ENCODE data around the gene ASCC3.

GRCh38 chr6:100712997-100713396 is 168.1 kb downstream of the ASCC3 start:
- TF ChIP-seq EZH2phosphoT487 (IDR thresholded peaks at IDR 0.05; ENCODE audit: unreplicated experiment) (no peak), JUNB (IDR thresholded peaks at IDR 0.05; ENCODE audit: unreplicated experiment) (no peak), CTCF (conservative IDR thresholded peaks at IDR 0.05; ENCODE audit: low read depth in 2 of 2) (no peak), POLR2AphosphoS5 (IDR thresholded peaks at IDR 0.05; ENCODE audit: low read depth) (no peak), EZH2 (IDR thresholded peaks at IDR 0.05; ENCODE audit: low read depth, unreplicated experiment) (no peak), ZNF331 (CRISPR knock-in tag; IDR thresholded peaks at IDR 0.05; ENCODE audit: low read depth) (no peak), ZNF114 (CRISPR knock-in tag; IDR thresholded peaks at IDR 0.05) (no peak), CREB1 (CRISPR knock-in tag; IDR thresholded peaks at IDR 0.05; ENCODE audit: low read depth) (no peak), ETS1 (IDR thresholded peaks at IDR 0.05) (no peak)
- TF ChIP-seq, protein P1, sequence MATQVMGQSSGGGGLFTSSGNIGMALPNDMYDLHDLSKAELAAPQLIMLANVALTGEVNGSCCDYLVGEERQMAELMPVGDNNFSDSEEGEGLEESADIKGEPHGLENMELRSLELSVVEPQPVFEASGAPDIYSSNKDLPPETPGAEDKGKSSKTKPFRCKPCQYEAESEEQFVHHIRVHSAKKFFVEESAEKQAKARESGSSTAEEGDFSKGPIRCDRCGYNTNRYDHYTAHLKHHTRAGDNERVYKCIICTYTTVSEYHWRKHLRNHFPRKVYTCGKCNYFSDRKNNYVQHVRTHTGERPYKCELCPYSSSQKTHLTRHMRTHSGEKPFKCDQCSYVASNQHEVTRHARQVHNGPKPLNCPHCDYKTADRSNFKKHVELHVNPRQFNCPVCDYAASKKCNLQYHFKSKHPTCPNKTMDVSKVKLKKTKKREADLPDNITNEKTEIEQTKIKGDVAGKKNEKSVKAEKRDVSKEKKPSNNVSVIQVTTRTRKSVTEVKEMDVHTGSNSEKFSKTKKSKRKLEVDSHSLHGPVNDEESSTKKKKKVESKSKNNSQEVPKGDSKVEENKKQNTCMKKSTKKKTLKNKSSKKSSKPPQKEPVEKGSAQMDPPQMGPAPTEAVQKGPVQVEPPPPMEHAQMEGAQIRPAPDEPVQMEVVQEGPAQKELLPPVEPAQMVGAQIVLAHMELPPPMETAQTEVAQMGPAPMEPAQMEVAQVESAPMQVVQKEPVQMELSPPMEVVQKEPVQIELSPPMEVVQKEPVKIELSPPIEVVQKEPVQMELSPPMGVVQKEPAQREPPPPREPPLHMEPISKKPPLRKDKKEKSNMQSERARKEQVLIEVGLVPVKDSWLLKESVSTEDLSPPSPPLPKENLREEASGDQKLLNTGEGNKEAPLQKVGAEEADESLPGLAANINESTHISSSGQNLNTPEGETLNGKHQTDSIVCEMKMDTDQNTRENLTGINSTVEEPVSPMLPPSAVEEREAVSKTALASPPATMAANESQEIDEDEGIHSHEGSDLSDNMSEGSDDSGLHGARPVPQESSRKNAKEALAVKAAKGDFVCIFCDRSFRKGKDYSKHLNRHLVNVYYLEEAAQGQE (IDR thresholded peaks at IDR 0.05; ENCODE audit: unreplicated experiment): no peak
- TF ChIP-seq, protein P2, sequence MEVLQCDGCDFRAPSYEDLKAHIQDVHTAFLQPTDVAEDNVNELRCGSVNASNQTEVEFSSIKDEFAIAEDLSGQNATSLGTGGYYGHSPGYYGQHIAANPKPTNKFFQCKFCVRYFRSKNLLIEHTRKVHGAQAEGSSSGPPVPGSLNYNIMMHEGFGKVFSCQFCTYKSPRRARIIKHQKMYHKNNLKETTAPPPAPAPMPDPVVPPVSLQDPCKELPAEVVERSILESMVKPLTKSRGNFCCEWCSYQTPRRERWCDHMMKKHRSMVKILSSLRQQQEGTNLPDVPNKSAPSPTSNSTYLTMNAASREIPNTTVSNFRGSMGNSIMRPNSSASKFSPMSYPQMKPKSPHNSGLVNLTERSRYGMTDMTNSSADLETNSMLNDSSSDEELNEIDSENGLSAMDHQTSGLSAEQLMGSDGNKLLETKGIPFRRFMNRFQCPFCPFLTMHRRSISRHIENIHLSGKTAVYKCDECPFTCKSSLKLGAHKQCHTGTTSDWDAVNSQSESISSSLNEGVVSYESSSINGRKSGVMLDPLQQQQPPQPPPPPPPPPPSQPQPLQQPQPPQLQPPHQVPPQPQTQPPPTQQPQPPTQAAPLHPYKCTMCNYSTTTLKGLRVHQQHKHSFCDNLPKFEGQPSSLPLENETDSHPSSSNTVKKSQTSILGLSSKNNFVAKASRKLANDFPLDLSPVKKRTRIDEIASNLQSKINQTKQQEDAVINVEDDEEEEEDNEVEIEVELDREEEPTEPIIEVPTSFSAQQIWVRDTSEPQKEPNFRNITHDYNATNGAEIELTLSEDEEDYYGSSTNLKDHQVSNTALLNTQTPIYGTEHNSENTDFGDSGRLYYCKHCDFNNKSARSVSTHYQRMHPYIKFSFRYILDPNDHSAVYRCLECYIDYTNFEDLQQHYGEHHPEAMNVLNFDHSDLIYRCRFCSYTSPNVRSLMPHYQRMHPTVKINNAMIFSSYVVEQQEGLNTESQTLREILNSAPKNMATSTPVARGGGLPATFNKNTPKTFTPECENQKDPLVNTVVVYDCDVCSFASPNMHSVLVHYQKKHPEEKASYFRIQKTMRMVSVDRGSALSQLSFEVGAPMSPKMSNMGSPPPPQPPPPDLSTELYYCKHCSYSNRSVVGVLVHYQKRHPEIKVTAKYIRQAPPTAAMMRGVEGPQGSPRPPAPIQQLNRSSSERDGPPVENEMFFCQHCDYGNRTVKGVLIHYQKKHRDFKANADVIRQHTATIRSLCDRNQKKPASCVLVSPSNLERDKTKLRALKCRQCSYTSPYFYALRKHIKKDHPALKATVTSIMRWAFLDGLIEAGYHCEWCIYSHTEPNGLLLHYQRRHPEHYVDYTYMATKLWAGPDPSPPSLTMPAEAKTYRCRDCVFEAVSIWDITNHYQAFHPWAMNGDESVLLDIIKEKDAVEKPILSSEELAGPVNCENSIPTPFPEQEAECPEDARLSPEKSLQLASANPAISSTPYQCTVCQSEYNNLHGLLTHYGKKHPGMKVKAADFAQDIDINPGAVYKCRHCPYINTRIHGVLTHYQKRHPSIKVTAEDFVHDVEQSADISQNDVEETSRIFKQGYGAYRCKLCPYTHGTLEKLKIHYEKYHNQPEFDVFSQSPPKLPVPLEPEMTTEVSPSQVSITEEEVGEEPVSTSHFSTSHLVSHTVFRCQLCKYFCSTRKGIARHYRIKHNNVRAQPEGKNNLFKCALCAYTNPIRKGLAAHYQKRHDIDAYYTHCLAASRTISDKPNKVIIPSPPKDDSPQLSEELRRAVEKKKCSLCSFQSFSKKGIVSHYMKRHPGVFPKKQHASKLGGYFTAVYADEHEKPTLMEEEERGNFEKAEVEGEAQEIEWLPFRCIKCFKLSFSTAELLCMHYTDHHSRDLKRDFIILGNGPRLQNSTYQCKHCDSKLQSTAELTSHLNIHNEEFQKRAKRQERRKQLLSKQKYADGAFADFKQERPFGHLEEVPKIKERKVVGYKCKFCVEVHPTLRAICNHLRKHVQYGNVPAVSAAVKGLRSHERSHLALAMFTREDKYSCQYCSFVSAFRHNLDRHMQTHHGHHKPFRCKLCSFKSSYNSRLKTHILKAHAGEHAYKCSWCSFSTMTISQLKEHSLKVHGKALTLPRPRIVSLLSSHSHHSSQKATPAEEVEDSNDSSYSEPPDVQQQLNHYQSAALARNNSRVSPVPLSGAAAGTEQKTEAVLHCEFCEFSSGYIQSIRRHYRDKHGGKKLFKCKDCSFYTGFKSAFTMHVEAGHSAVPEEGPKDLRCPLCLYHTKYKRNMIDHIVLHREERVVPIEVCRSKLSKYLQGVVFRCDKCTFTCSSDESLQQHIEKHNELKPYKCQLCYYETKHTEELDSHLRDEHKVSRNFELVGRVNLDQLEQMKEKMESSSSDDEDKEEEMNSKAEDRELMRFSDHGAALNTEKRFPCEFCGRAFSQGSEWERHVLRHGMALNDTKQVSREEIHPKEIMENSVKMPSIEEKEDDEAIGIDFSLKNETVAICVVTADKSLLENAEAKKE (CRISPR knock-in tag; IDR thresholded peaks at IDR 0.05): no peak

All from GM23338 (cell line).